Prostate gland (tissue), 2 donors: ENCODE results near the gene ENOSF1. TPM values are rescaled to one million over a fixed set of nuclear protein-coding genes. Genes with fewer than 3 reads are reported as not detected.

Source experiments
- DNase-seq: peaks from one replicate; pipeline ENCODE4 v3.0.0-alpha.2; 2019; ENCODE audit warnings: low spot score
- H3K27ac ChIP-seq, 2 donors: fragments of 200-600 bp; sonication (generic); 2 replicates each; pipeline ENCODE4 v1.5.1; 2017 to 2019
- H3K27me3 ChIP-seq: fragments of 200-600 bp; sonication (generic); replicated peaks from 2 replicates; pipeline ENCODE4 v1.5.1; 2019; ENCODE audit not compliant: insufficient read depth
- H3K36me3 ChIP-seq, 2 donors: fragments of 200-600 bp; sonication (generic); 1 replicate in 1 of 2; 2 replicates in 1 of 2; pipeline versions ENCODE4 v1.5.1 to v1.8.1; 2017 to 2019
- H3K4me1 ChIP-seq: fragments of 200-600 bp; sonication (generic); replicated peaks from 2 replicates; pipeline ENCODE4 v1.5.1; 2019
- H3K4me3 ChIP-seq, 2 donors: fragments of 200-600 bp; sonication (generic); 2 replicates each; pipeline ENCODE4 v1.5.1; 2017 to 2019
- H3K9me3 ChIP-seq: fragments of 200-600 bp; sonication (generic); 2 replicates; pipeline ENCODE4 v1.5.1; 2017
- POLR2A ChIP-seq: fragments of 450-650 bp; IDR thresholded peaks from one replicate; pipeline ENCODE4 v1.6.1; 2016; ENCODE audit warnings: antibody characterized with exemption, mild to moderate bottlenecking
- POLR2AphosphoS5 ChIP-seq: sonication (generic); formaldehyde crosslinking; IDR thresholded peaks from one replicate; pipeline ENCODE4 v1.6.1; 2017; ENCODE audit warnings: antibody characterized with exemption
- WGBS: methylation state at CpG from one replicate; pipeline ENCODE4 v1.1.5; 2018; 5-methylcytosine and 5-hydroxymethylcytosine counted together
- intact Hi-C: fragments of 100-400 bp; cut with DNase I; formaldehyde crosslinking; loops from one replicate; pipeline ENCODE4 v1.14.2; 2022
- total RNA-seq, 2 donors: library from RNA; depleted of rRNA; stranded (reverse); fragments of >200 nt; gene quantifications; one replicate each; pipeline ENCODE4 v1.1.0, GENCODE V29; 2016
- TF ChIP-seq, protein P1 (sequence below), 4 experiments: fragments of 200-600 bp in 2 of 4; fragments of 450-650 bp in 2 of 4; sonication (generic) in 2 of 4; IDR thresholded peaks; 1 replicate in 3 of 4; 2 replicates in 1 of 4; pipeline ENCODE4 v1.5.1; 2016 to 2019; ENCODE audit warnings: antibody characterized with exemption in 4 of 4, mild to moderate bottlenecking in 2 of 4, moderate library complexity in 2 of 4

The ENOSF1 gene
- total RNA-seq, 2 donors from 2014 or later, result 84.8 to 114 TPM

DNA sequence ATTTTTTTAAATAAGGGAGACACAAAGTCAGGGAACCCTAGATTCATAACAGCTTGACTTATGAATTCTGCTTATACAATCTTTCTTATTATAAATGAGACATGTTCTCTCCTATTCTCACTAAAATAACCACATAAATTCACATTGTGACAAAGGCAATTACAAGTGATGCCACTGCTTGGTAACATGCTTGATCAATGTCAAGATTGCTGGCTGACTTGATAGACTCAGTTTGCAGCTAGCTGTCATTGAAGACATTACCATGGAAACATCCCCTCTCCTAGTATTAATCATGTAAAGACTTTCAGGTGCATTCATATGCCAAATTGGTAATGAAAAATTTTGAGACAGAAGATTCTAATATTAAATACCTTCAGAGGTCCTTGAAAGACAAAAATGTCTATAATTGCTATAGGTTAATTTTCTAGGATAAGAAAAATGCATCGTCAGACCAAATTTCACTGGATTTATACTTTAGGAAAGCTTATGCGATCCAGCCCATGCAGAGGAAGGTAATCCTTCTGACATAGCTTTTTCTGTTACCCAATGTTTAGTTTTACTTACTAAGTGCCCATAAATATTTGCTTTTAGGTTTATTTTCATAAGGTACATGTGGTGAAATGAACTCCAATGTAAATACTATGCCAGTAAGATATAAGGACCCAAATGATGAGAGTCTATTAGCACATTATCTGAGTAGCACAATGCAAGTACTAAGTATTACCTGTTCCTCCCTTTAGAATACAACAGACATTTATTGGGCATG lies 32.6 kb upstream of the ENOSF1 start:
- H3K4me3 ChIP-seq, result no peak overlapping the region

GRCh38 chr18:741931-742512 lies 29.6 kb upstream of the ENOSF1 start:
- TF ChIP-seq, protein P1, sequence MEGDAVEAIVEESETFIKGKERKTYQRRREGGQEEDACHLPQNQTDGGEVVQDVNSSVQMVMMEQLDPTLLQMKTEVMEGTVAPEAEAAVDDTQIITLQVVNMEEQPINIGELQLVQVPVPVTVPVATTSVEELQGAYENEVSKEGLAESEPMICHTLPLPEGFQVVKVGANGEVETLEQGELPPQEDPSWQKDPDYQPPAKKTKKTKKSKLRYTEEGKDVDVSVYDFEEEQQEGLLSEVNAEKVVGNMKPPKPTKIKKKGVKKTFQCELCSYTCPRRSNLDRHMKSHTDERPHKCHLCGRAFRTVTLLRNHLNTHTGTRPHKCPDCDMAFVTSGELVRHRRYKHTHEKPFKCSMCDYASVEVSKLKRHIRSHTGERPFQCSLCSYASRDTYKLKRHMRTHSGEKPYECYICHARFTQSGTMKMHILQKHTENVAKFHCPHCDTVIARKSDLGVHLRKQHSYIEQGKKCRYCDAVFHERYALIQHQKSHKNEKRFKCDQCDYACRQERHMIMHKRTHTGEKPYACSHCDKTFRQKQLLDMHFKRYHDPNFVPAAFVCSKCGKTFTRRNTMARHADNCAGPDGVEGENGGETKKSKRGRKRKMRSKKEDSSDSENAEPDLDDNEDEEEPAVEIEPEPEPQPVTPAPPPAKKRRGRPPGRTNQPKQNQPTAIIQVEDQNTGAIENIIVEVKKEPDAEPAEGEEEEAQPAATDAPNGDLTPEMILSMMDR (IDR thresholded peaks at IDR 0.05), result peak; percentile 49 to 82 (median 80)
- TF ChIP-seq POLR2AphosphoS5, result no peak
- Histone ChIP-seq H3K4me1 (no peaks in the 10 kb centered on the region), H3K27ac (no peak overlapping the region), H3K9me3 (no peaks in the 10 kb centered on the region), H3K4me3 (no peak overlapping the region), H3K36me3 (no peaks in the 10 kb centered on the region), H3K27me3 (no peaks in the 10 kb centered on the region)
- intact Hi-C loops, result loop anchor here (2.0 kb wide), 1 partner anchor 89 kb away; no protein-coding TSS in a partner anchor
- DNase-seq, result no peak

More for the DNA sequence above, 32.6 kb upstream of the ENOSF1 start:
- Histone ChIP-seq H3K4me1 (no peaks in the 10 kb centered on the region), H3K27me3 (no peaks in the 10 kb centered on the region), H3K9me3 (no peaks in the 10 kb centered on the region), H3K27ac (no peak overlapping the region), H3K36me3 (no peaks in the 10 kb centered on the region)
- DNase-seq, result no peak
- intact Hi-C loops, result no loop called here
- TF ChIP-seq POLR2A, result no peak
- TF ChIP-seq, protein P1 (IDR thresholded peaks at IDR 0.05), result no peak
- no peak for TF ChIP-seq POLR2AphosphoS5
- 82% methylated on average over 2 of the region's 2 CpGs for WGBS

DNA sequence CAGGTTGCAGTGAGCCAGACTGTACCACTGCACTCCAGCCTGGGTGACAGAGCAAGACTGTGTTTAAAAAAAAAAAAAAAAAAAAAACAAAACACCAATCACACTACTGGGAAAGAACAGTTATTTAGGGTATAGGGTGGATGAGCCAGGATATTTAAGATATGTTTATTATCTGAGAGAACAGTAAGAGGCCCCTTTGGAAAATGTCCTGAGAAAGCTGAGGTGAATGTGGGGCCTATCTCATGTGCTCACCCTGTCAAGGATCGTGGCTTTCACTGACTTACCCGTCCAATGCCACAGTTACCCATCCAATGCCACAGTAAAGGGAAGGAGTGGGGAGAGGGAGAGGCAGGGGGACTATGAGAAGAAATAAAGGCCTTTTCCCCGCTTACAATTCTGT lies 19.9 kb upstream of the ENOSF1 start:
- H3K27me3 ChIP-seq, result no peaks in the 10 kb centered on the region
- DNase-seq, result no peak
- 86% methylated on average over 3 of the region's 3 CpGs for WGBS
- TF ChIP-seq POLR2A (no peak), POLR2AphosphoS5 (no peak)
- TF ChIP-seq, protein P1 (IDR thresholded peaks at IDR 0.05), result no peak
- H3K4me1 ChIP-seq, result no peaks in the 10 kb centered on the region
- H3K27ac ChIP-seq, result no peak overlapping the region
- H3K4me3 ChIP-seq, result no peak overlapping the region
- intact Hi-C loops, result no loop called here
- no peaks in the 10 kb centered on the region for H3K36me3 ChIP-seq
- no peaks in the 10 kb centered on the region for H3K9me3 ChIP-seq

DNA sequence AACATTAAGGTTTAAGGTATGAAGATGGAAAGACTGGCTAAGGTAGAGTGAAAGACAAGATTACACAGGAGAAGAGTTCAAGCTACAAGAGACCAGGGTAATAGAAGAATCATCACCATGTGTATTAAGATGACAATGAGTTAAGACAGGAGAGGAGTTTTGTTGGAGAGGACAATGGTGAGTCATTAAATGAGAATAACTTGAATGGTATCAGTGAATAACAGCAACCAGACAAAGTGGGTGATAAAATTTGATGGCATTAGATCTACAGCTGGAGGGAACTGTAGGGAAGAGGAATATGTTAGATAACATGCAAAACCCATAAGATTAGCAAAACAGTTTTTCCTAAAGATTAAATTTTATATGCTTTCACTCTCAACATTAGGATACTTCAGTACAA lies 18.8 kb upstream of the ENOSF1 start:
- intact Hi-C loops, result no loop called here
- Histone ChIP-seq H3K36me3 (no peaks in the 10 kb centered on the region), H3K27me3 (no peaks in the 10 kb centered on the region)

More for the DNA sequence above, 18.8 kb upstream of the ENOSF1 start:
- Histone ChIP-seq H3K4me1 (no peaks in the 10 kb centered on the region), H3K27ac (no peak overlapping the region), H3K4me3 (no peak overlapping the region), H3K9me3 (no peaks in the 10 kb centered on the region)
- TF ChIP-seq POLR2A (no peak), POLR2AphosphoS5 (no peak)
- TF ChIP-seq, protein P1 (IDR thresholded peaks at IDR 0.05), result no peak
- DNase-seq, result no peak
